HUES64 (cell line): ENCODE measurements around the gene GALNT6. TPM values are rescaled to one million over a fixed set of nuclear protein-coding genes. Genes with fewer than 3 reads are reported as not detected.

Experiments
- H3K27ac ChIP-seq: 2 replicates; pipeline ENCODE4 v1.7.0; 2013; ENCODE audit warnings: low read depth, low read length, inconsistent platforms
- H3K27me3 ChIP-seq: 2 replicates; pipeline ENCODE4 v1.6.1; 2013; ENCODE audit warnings: mild to moderate bottlenecking, low read length; ENCODE audit not compliant: insufficient read depth
- H3K36me3 ChIP-seq: 2 replicates; pipeline ENCODE4 v1.6.1; 2013; ENCODE audit warnings: mild to moderate bottlenecking, low read length; ENCODE audit not compliant: insufficient read depth
- H3K4me1 ChIP-seq: 2 replicates; pipeline ENCODE4 v1.6.1; 2013; ENCODE audit warnings: mild to moderate bottlenecking, low read length, moderate library complexity; ENCODE audit not compliant: insufficient read depth
- H3K4me3 ChIP-seq: 2 replicates; pipeline ENCODE4 v1.5.1; 2013; ENCODE audit warnings: mild to moderate bottlenecking, low read length, moderate library complexity
- H3K9ac ChIP-seq: 2 replicates; pipeline ENCODE4 v1.6.1; 2013; ENCODE audit warnings: mild to moderate bottlenecking, low read depth, low read length
- H3K9me3 ChIP-seq: 2 replicates; pipeline ENCODE4 v1.6.1; 2013; ENCODE audit warnings: low read depth, low read length; ENCODE audit not compliant: insufficient read depth
- WGBS: fragments of 150-250, 120-280 bp; methylation state at CpG from one replicate; pipeline ENCODE4 v1.1.7; 2013; ENCODE audit warnings: missing lambda C conversion rate; 5-methylcytosine and 5-hydroxymethylcytosine counted together
- polyA plus RNA-seq, 2 experiments: library from polyadenylated mRNA; stranded (reverse); fragments of 50-300 nt; gene quantifications; one replicate each; pipeline ENCODE4 v1.2.3, GENCODE V29; 2013

Gene GALNT6, protein sequence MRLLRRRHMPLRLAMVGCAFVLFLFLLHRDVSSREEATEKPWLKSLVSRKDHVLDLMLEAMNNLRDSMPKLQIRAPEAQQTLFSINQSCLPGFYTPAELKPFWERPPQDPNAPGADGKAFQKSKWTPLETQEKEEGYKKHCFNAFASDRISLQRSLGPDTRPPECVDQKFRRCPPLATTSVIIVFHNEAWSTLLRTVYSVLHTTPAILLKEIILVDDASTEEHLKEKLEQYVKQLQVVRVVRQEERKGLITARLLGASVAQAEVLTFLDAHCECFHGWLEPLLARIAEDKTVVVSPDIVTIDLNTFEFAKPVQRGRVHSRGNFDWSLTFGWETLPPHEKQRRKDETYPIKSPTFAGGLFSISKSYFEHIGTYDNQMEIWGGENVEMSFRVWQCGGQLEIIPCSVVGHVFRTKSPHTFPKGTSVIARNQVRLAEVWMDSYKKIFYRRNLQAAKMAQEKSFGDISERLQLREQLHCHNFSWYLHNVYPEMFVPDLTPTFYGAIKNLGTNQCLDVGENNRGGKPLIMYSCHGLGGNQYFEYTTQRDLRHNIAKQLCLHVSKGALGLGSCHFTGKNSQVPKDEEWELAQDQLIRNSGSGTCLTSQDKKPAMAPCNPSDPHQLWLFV
- 4.8 TPM for polyA plus RNA-seq (2013, experiment 1 of 2)
- 5.5 TPM for polyA plus RNA-seq (2013, experiment 2 of 2)

DNA sequence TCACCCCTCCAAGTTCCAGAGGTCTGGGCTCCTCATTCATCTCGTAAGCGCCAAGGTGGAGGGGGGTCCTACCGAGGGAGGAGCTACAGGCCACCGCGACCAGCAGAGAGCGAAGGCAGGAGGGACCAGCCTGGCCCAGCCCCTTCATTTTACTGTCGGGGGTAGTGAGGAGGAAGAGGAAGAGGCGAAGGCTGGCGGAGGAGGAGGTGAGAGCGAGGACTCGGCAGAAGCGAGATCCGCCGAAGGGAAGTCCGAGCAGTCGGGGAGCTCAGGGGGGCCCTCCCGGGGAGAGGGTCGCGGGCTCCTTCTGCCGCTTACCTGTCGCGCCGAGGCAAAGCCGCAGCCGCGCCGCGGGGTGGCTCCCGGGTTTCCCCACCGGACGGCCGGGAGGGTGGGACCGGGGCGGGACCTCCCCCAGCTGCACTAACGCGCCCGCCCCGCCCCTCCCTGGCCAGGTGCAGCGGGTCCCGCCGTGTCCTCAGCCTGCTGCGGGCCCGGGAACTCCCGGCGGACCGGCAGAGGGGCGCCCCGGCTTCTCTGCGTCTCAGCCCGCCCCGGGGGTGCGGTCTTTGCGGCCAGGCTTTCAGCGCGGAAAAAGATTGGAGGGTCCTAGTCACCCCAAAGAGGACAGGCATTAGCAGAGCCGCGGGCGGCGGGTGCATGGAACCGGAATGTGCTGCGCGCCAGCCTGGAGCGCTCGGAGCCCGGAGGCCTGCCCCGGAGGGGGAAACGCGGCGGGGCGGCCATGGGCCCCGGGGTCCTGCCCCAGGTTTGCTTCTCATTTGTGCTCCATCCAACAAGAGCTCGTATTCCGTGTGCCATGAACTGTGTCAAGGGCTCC is at the start of gene GALNT6:
Gene GALNT6, minus strand, starts transcription at position 124 of the 841 bp plus-strand sequence. CDS start 11,625 bp downstream, outside the sequence.
- no peaks in the 10 kb centered on the region for H3K9me3 ChIP-seq
- H3K9ac ChIP-seq, result peak within 1 kb of the TSS; percentile 75
- H3K27ac ChIP-seq, result peak within 1 kb of the TSS; percentile 83; the same call in 1 of the 2 replicates
- peaks cover 30% of the 10 kb centered on the region for H3K4me1 ChIP-seq
- under 1% methylated on average over 73 of the region's 73 CpGs for WGBS
- H3K36me3 ChIP-seq, result 0 out of 2 replicates have a peak, but pooled peaks cover 10% of the 10 kb centered on the region
- peaks cover 13% of the 10 kb centered on the region; the same call in 1 of the 2 replicates for H3K27me3 ChIP-seq
- H3K4me3 ChIP-seq, result peak within 1 kb of the TSS; percentile 92

DNA sequence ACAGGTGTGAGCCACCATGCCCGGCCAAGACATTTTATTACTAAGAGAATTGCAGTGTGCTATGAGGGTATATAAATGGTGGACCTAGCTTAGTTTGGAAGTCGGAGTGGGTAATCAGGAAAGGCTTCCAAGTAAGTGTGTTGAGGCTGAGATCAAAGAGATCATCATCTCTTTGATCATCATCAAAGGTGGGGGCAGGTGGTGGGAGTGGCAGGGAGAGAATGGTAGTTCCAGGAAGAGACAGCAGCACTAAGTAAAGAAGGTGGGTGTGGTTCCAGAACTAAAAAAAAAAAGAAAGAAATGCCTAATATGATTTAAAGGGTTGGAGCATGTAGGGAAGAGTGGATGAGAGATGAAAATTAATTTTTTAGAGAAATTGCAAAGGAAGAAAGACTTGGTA is 48.1 kb upstream of the GALNT6 start:
- Histone ChIP-seq H3K4me1 (peaks cover 13% of the 10 kb centered on the region), H3K36me3 (no peaks in the 10 kb centered on the region), H3K27ac (no peak overlapping the region), H3K27me3 (no peaks in the 10 kb centered on the region), H3K9ac (no peak overlapping the region), H3K9me3 (no peaks in the 10 kb centered on the region), H3K4me3 (no peak overlapping the region)
- 98% methylated on average over 2 of the region's 2 CpGs for WGBS

DNA sequence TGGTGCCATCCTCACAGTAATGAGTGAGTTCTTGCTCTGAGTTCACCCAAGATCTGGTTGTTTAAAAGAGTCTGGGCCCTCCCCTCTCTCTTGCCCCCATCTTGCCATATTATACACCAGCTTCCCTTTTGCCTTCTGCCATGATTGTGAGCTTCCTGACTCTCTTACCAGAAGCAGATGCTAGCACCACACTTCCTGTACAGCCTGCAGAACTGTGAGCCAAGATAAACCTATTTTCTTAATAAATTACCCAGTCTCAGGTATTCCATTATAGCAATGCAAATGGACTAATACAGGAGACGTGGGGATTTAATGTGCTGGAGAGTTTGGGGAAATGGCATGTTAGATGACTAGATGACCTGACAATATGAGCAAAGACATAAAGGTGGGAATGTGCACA is 46.2 kb upstream of the GALNT6 start:
- no peak overlapping the region for H3K27ac ChIP-seq
- no peak overlapping the region for H3K4me3 ChIP-seq
- H3K27me3 ChIP-seq, result no peaks in the 10 kb centered on the region
- no peaks in the 10 kb centered on the region for H3K9me3 ChIP-seq
- no peak overlapping the region for H3K9ac ChIP-seq
- WGBS, result 88% methylated on average over 1 of the region's 1 CpG
- peaks cover 25% of the 10 kb centered on the region for H3K4me1 ChIP-seq
- H3K36me3 ChIP-seq, result no peaks in the 10 kb centered on the region

DNA sequence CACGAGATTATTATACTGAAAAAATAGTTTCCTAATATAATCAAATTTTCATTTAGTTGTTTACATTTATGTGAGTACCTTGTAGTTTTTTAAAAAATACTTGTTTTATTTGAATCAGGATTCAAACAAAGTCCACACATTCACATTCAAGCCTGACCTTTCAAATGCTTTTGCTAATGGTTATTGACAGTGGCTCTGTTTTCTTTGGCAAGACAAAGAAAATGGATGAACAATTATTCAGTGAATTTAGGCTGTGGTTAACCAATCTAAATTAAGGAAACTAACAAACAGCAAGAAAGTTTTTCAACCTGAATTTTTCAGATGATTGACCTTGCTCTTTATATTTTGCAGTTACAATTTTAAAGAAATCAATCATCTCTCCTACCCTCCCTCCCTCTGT is 43.1 kb upstream of the GALNT6 start:
- Histone ChIP-seq H3K9me3 (no peaks in the 10 kb centered on the region), H3K4me3 (no peak overlapping the region), H3K27me3 (no peaks in the 10 kb centered on the region), H3K9ac (no peak overlapping the region), H3K4me1 (peaks cover 20% of the 10 kb centered on the region), H3K36me3 (no peaks in the 10 kb centered on the region), H3K27ac (no peak overlapping the region; the same call in 1 of the 2 replicates)
- whole genome bisulfite sequencing, result no CpG with 5 or more reads among the region's 1 CpG

DNA sequence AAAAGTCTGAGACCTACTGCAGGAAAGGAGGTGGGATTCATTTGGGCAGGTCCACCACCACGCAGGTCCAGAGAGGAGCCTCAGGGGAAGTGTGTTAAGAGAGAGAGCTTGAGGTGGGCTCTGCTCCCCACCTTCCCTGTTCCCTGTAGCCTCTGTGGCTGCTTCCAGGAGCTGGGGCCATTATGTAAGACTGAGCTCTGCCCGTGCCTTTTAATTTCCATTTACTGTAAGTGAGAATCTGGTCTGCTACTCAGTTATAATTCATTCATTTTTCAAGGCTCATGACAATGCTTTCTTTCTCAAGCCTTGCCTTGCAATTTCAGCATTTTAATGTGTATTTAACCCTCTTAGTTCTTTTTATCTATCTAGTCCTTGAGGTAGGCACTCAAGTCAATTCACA is 41.7 kb upstream of the GALNT6 start:
- Histone ChIP-seq H3K4me1 (peaks cover 20% of the 10 kb centered on the region), H3K36me3 (no peaks in the 10 kb centered on the region), H3K27ac (no peak overlapping the region), H3K9me3 (no peaks in the 10 kb centered on the region), H3K27me3 (no peaks in the 10 kb centered on the region), H3K9ac (no peak overlapping the region), H3K4me3 (no peak overlapping the region)
- 67% methylated on average over 2 of the region's 2 CpGs for WGBS

DNA sequence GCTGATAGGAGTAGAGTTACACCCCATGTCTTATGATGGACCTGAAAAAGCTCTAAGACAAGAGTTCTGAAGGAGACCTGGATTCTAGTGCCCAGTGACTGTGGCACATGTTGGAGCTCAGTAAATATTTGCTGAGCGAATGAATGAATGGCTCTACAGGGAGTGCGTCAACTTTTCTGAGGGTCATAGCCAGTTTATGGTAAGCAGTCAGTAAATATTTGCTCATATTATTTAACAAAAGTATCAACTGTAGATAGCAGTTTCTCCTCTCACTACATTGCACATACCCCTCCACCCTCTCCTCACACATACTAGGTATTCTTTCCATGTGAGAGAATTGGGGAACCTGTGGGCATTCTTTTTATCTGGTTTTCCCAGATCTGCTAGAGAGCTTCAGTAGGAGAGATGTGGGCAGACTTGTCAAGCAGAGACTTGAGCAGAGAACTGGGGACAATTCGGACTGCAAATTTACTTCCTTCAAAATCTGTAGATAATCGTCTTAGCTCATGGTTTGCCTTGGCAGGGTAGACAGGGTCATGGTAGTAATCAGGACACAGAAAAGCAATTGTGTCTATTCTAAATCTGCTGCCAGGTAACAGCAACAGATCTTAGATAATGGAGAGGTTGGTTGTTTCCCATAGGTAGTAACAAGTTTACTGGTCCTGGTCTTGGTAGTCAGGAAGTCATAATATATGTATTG is 39.1 kb upstream of the GALNT6 start:
- WGBS, result 73% methylated on average over 4 of the region's 4 CpGs
- H3K9ac ChIP-seq, result no peak overlapping the region
- no peak overlapping the region for H3K4me3 ChIP-seq
- peaks cover 20% of the 10 kb centered on the region for H3K4me1 ChIP-seq
- H3K27me3 ChIP-seq, result no peaks in the 10 kb centered on the region
- no peaks in the 10 kb centered on the region for H3K9me3 ChIP-seq
- no peaks in the 10 kb centered on the region for H3K36me3 ChIP-seq
- no peak overlapping the region for H3K27ac ChIP-seq

DNA sequence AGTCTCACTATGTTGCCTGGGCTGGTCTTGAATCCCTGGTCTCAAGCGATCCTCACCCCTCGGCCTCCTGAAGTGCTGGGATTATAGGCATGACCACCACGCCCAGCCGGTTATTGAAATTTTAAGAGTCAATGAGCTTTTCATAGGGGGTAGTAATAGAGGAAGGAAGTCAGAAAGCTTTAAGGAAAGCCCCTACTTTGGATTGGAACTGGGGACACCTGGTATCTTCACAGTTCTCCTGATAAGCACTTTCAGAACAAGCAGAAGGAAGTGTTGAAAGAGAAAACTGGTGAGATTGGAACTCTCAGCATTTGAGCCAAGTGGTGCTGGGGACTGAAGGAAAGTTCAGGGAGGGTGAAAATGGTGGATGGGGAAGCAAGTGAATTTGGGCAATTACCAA is 38.5 kb upstream of the GALNT6 start:
- Histone ChIP-seq H3K36me3 (no peaks in the 10 kb centered on the region), H3K27me3 (no peaks in the 10 kb centered on the region), H3K27ac (no peak overlapping the region), H3K4me3 (no peak overlapping the region), H3K9me3 (no peaks in the 10 kb centered on the region), H3K4me1 (peaks cover 16% of the 10 kb centered on the region), H3K9ac (no peak overlapping the region)
- 96% methylated on average over 4 of the region's 4 CpGs for WGBS

DNA sequence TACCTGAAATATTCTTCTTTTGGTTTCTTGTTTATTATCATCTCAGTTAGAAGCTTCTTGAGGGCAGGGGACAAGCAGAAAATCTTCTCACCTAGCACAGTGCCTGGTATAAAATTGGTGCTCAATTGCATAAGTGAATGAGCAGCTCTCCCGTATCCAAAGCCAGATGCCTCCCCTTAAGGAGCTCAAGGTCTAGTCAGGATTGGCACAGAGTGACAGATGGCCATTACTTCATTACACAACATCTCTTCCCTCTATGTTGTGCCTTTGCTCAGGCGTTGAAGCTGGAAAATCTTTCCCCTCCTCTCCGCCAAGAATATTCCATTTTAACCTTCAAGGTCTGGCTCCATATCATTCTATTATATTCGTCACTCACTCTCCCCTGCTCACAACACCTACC is 37.0 kb upstream of the GALNT6 start:
- Histone ChIP-seq H3K4me1 (peaks cover 11% of the 10 kb centered on the region), H3K4me3 (no peak overlapping the region), H3K27me3 (no peaks in the 10 kb centered on the region), H3K9me3 (no peaks in the 10 kb centered on the region), H3K9ac (no peak overlapping the region), H3K36me3 (no peaks in the 10 kb centered on the region), H3K27ac (no peak overlapping the region)
- 88% methylated on average over 4 of the region's 4 CpGs for WGBS

DNA sequence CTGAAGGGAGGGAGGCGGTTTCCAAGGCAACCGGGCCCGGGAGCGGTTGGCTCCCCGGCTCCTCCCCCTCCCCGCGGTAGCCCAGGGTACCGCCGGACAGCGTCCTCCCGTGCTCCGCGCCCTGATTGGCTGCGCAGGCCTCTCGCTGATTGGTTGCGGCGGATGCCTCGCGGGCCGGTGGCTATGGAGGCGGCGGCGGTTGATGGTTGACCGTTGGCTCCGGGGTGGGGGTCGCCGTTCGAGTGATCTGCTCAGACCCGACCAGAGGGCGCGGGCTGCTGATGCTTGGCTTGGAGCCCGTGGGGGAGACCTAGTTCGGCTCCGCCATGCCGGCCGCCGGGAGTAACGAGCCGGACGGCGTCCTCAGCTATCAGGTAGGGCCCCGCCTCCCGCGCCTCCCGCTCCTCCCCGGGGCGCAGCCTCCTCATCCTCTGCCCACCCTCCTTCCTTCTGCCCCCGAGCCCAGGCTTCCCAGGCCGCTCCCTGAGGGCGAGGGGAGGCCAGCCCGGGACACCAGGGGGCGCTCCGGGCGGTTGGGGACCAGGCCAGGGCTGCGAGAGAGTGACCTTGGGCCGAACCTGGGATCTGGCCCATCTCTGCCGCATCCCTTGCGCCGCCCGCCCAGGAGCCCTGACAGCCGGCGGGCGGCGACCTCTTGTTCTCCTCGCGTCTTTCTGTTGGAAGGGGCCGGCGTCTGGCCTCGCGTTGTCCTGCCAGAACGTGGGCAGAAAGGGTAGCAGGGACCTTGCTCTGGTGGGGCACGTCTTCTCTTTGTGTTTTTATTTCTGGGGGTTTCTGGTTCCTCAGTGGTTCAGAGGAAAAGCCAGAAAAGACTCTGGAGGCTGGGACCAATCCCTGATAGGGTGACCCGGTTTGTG is 33.7 kb upstream of the GALNT6 start, which contains the start of gene SLC4A8:
Gene SLC4A8, plus strand, starts transcription at position 170 of the 878 bp plus-strand sequence. Its CDS starts 157 bp downstream, at position 327.
- H3K27ac ChIP-seq, result peak within 1 kb of the TSS; percentile 34; the same call in 1 of the 2 replicates
- peak within 1 kb of the TSS; percentile 86 for H3K4me3 ChIP-seq
- no peaks in the 10 kb centered on the region for H3K36me3 ChIP-seq
- H3K27me3 ChIP-seq, result no peaks in the 10 kb centered on the region
- H3K9ac ChIP-seq, result peak within 1 kb of the TSS; percentile 26; the same call in 1 of the 2 replicates
- H3K4me1 ChIP-seq, result peaks cover 9% of the 10 kb centered on the region
- under 1% methylated on average over 73 of the region's 73 CpGs for WGBS
- no peaks in the 10 kb centered on the region for H3K9me3 ChIP-seq
